SH-SY5Y (cell line): Measurements from ENCODE around the gene ULK1.

ENCODE experiments used
- GATA2 ChIP-seq: IDR thresholded peaks from 2 replicates; pipeline ENCODE4 v1.6.1; 2011; ENCODE audit warnings: mild to moderate bottlenecking, low read depth, low read length
- GATA3 ChIP-seq: IDR thresholded peaks from 2 replicates; pipeline ENCODE4 v1.6.1; 2011; ENCODE audit warnings: low read depth, mild to moderate bottlenecking, low read length, moderate library complexity

DNA sequence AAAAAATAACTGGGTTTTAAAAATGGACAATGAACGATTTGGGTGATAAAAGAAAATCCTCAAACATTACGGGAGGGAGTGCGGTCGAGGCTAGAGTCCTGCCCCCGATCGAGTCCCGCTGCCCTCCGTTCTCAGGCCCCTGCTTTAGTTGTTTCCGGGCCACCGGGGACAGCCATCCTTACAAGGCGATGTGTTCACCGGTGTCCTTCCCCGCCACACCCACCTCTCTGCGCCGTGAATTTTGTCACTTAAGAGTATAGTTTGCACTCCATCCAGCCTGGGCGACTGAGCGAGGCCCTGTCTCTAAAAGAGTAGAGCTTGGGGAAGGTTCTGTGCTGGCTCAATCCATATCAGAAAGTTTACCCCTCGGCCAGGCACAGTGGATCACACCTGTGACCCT, 2.9 kb downstream of the ULK1 start:
- TF ChIP-seq GATA3 (no peak), GATA2 (no peak)
